ENCODE results near the gene CACNG1. TPM values are rescaled to one million over a fixed set of nuclear protein-coding genes. Genes with fewer than 3 reads are reported as not detected.

The CACNG1 gene
- total RNA-seq, 1 experiment from 2014 or later: not detected

DNA sequence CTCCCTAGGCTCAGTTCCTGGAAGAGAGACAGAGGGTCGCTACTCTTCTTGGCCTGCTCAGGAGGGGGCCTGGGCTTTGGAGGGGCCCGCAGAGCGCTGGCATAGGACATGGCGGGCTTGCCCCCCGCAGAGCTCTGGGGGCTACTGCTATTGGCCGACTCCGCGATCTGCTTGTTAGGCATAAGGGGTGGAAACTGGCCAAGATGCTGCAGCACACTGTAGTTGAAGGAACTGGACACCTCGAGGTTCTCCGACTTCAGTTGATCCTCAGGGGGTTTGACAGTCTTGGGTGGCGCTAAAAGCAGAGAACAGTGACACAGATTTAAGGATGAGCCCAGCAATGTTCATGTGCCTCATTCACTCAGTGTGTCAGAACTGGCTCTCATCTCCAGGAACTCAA, 33.9 kb downstream of the CACNG1 start:
- no peak overlapping the region for H3K27ac Mint-ChIP-seq (ENCODE audit: low read depth, unreplicated experiment)
- H3K4me3 Mint-ChIP-seq (ENCODE audit: unreplicated experiment): no peak overlapping the region
- TF ChIP-seq, protein P1, sequence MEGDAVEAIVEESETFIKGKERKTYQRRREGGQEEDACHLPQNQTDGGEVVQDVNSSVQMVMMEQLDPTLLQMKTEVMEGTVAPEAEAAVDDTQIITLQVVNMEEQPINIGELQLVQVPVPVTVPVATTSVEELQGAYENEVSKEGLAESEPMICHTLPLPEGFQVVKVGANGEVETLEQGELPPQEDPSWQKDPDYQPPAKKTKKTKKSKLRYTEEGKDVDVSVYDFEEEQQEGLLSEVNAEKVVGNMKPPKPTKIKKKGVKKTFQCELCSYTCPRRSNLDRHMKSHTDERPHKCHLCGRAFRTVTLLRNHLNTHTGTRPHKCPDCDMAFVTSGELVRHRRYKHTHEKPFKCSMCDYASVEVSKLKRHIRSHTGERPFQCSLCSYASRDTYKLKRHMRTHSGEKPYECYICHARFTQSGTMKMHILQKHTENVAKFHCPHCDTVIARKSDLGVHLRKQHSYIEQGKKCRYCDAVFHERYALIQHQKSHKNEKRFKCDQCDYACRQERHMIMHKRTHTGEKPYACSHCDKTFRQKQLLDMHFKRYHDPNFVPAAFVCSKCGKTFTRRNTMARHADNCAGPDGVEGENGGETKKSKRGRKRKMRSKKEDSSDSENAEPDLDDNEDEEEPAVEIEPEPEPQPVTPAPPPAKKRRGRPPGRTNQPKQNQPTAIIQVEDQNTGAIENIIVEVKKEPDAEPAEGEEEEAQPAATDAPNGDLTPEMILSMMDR (IDR thresholded peaks at IDR 0.05; ENCODE audit: unreplicated experiment): no peak
- no TSS peak for BruUV-seq (replicated peaks)
- no peak for DNase-seq (ENCODE audit: unreplicated experiment)
- no peaks in the 10 kb centered on the region for H3K9me3 Mint-ChIP-seq (ENCODE audit: unreplicated experiment)
- no peaks in the 10 kb centered on the region for H3K27me3 Mint-ChIP-seq (ENCODE audit: insufficient read depth, unreplicated experiment)
- intact Hi-C loops (cut with micrococcal nuclease): no loop called here
- H3K36me3 Mint-ChIP-seq (ENCODE audit: insufficient read depth, unreplicated experiment): peaks cover 45% of the 10 kb centered on the region
- ChIA-PET CTCF (interaction anchor here (0.6 to 0.7 kb wide), 2 partner anchors 134 to 518 kb away, joined by 3 read pairs; no protein-coding TSS in a partner anchor), POLR2A (no interaction called here)
- H3K4me1 Mint-ChIP-seq (ENCODE audit: insufficient read depth, unreplicated experiment): no peaks in the 10 kb centered on the region

- Mint-ChIP-seq H3K4me3 (ENCODE audit: unreplicated experiment) (no peak overlapping the region), H3K27me3 (ENCODE audit: insufficient read depth, unreplicated experiment) (no peaks in the 10 kb centered on the region), H3K9me3 (ENCODE audit: unreplicated experiment) (no peaks in the 10 kb centered on the region), H3K36me3 (ENCODE audit: insufficient read depth, unreplicated experiment) (peaks cover 52% of the 10 kb centered on the region), H3K4me1 (ENCODE audit: insufficient read depth, unreplicated experiment) (no peaks in the 10 kb centered on the region), H3K27ac (ENCODE audit: low read depth, unreplicated experiment) (peak overlapping the region; percentile 55)
- intact Hi-C loops (cut with micrococcal nuclease): no loop called here
- BruUV-seq (replicated peaks): no TSS peak
- ChIA-PET POLR2A (interaction anchor here (1.0 to 1.1 kb wide), 2 partner anchors 11 to 127 kb away, joined by 3 read pairs; no protein-coding TSS in a partner anchor), CTCF (no interaction called here)
- TF ChIP-seq, protein P1 (IDR thresholded peaks at IDR 0.05; ENCODE audit: unreplicated experiment): no peak
- DNase-seq (ENCODE audit: unreplicated experiment): no peak
Observed at GRCh38 chr17:67079491-67079890, 35.1 kb downstream of the CACNG1 start.

- Mint-ChIP-seq H3K9me3 (ENCODE audit: unreplicated experiment) (no peaks in the 10 kb centered on the region), H3K27me3 (ENCODE audit: insufficient read depth, unreplicated experiment) (no peaks in the 10 kb centered on the region), H3K4me1 (ENCODE audit: insufficient read depth, unreplicated experiment) (no peaks in the 10 kb centered on the region), H3K4me3 (ENCODE audit: unreplicated experiment) (no peak overlapping the region), H3K27ac (ENCODE audit: low read depth, unreplicated experiment) (no peak overlapping the region), H3K36me3 (ENCODE audit: insufficient read depth, unreplicated experiment) (peaks cover 53% of the 10 kb centered on the region)
- no TSS peak for BruUV-seq (replicated peaks)
- intact Hi-C loops (cut with micrococcal nuclease): no loop called here
- TF ChIP-seq, protein P1 (IDR thresholded peaks at IDR 0.05; ENCODE audit: unreplicated experiment): no peak
- no peak for DNase-seq (ENCODE audit: unreplicated experiment)
- CTCF ChIA-PET: no interaction called here
- POLR2A ChIA-PET: no interaction called here
Observed at GRCh38 chr17:67080804-67081203, 36.5 kb downstream of the CACNG1 start.

DNA sequence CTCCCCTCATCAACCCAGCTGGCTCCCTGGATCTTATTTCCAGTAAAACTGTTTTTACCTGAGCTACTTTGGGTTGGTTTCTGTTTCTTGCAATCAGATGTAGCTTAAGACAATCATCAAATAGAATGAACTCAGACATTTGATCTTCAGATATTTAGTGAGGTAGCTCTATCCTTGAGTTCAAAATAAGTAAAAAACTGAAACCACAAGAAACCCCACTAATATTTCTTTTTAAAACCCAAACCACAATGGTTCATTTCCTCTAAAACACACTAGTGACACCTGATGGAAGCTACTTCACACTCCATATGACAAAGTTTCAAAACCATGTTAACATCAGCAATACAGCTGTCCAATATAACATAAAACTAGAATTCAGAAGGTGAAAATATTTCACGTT, 37.8 kb downstream of the CACNG1 start:
- BruUV-seq (replicated peaks): no TSS peak
- H3K27ac Mint-ChIP-seq (ENCODE audit: low read depth, unreplicated experiment): no peak overlapping the region
- TF ChIP-seq, protein P1 (IDR thresholded peaks at IDR 0.05; ENCODE audit: unreplicated experiment): no peak
- H3K36me3 Mint-ChIP-seq (ENCODE audit: insufficient read depth, unreplicated experiment): peaks cover 52% of the 10 kb centered on the region
- H3K27me3 Mint-ChIP-seq (ENCODE audit: insufficient read depth, unreplicated experiment): no peaks in the 10 kb centered on the region
- no peaks in the 10 kb centered on the region for H3K9me3 Mint-ChIP-seq (ENCODE audit: unreplicated experiment)
- intact Hi-C loops (cut with micrococcal nuclease): no loop called here
- CTCF ChIA-PET: no interaction called here
- H3K4me3 Mint-ChIP-seq (ENCODE audit: unreplicated experiment): no peak overlapping the region
- no peak for DNase-seq (ENCODE audit: unreplicated experiment)
- POLR2A ChIA-PET: interaction anchor here (0.6 to 1.3 kb wide), 2 partner anchors 11 to 360 kb away, joined by 3 to 4 read pairs; no protein-coding TSS in a partner anchor
- no peaks in the 10 kb centered on the region for H3K4me1 Mint-ChIP-seq (ENCODE audit: insufficient read depth, unreplicated experiment)

Measured in MCF 10A (cell line).